Stimulated activated CD8-positive, alpha-beta memory T cell treated with anti-CD3 and anti-CD28 coated beads, Interleukin-4, amount 100 ng/mL, for 1 hour (primary cell): Measurements from ENCODE around the gene PRIMPOL.
"Not testable (repeated sequence)": the region's sequence is repeated elsewhere in the genome, so short reads cannot be mapped to it uniquely, and the experiment has no call there.

Experiments used
- DNase-seq, 2 donors: peaks; one replicate each; pipeline ENCODE4 v3.0.0-alpha.2; 2020; ENCODE audit warnings: low read depth in 2 of 2, low spot score in 1 of 2

The PRIMPOL gene

GRCh38 chr4:184649026-184649970 lies at the start of gene PRIMPOL, which contains the start of gene CASP3:
TSS of gene PRIMPOL (plus strand) at chr4:184649738. CDS start at chr4:184657141, 7,403 bp downstream.
TSS of gene CASP3 (minus strand) at chr4:184649447. CDS start at chr4:184638453, 10,994 bp downstream.
- peak; percentile 89 to 91 for DNase-seq

- not testable (repeated sequence) for DNase-seq
Observed at GRCh38 chr4:184600982-184601381, 48.6 kb upstream of the PRIMPOL start.

GRCh38 chr4:184602857-184603256 lies 46.7 kb upstream of the PRIMPOL start:
- DNase-seq: not testable (repeated sequence)

DNA sequence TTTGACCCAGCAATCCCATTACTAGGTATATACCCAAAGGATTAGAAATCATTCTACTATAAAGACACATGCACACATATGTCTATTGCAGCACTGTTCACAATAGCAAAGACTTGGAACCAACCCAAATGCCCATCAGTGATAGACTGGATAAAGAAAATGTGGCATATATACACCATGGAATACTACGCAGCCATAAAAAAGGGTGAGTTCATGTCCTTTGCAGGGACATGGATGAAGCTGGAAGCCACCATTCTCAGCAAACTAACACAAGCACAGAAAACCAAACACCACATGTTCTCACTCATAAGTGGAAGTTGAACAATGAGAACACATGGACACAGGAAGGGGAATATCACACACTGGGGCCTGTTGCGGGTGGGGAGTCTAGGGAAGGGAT lies 42.1 kb upstream of the PRIMPOL start:
- not testable (repeated sequence) for DNase-seq

DNA sequence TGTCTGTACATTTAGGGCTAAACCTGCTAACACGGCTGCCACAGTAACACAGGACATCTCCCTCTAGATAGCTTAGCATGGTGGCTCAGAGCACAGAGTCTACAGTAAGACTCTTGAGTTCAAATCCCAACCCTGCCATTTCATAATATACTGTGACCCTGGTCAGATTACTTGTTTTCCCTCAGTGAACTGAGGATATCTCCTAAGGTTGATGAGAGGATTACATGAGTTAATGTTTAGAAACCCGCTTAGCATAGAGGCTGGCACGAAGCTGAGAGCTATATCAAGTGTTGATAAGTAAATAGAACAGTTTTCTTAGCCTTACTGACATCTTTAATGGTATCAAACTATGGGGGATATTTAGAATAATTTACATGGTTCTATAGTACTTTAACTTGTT lies 37.5 kb upstream of the PRIMPOL start:
- no peak for DNase-seq

DNA sequence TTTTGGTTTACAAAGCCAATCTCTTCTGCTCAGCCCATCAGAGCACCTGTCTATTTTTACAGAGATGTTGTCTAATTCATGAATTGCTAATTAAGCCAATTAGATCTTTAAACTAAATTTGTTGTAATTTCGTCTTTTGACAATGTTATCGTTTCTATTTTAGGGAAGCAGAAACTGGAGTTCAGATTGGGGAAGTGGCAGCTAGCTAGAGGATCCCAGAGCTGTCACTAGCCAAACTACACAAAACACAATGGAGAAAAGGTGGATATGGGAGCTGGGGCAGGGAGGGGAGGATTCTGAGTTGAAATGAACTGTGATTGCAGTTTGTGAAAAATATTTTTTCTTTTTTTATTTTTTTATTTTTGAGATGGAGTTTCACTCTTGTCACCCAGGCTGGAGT lies 36.1 kb upstream of the PRIMPOL start:
- no peak for DNase-seq

DNA sequence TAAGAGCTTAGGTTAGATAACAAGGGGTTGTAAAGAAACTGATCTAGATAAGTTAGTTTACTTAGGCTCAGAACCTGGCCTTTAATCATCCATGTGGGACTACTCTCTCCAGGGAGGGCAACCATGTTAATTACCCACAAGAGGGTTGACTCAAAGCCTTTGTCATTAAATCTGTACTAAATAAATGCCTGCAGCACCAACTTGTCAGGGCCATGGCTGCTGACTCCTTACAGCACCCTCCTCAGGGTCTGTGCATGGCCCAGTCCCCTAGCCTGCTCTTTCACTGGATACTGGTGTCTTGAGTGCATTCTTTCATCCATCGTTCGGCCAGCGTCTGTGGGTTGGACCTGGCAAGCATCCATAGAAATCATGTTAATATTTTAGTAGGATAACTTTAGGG lies 35.0 kb upstream of the PRIMPOL start:
- no peak for DNase-seq

DNA sequence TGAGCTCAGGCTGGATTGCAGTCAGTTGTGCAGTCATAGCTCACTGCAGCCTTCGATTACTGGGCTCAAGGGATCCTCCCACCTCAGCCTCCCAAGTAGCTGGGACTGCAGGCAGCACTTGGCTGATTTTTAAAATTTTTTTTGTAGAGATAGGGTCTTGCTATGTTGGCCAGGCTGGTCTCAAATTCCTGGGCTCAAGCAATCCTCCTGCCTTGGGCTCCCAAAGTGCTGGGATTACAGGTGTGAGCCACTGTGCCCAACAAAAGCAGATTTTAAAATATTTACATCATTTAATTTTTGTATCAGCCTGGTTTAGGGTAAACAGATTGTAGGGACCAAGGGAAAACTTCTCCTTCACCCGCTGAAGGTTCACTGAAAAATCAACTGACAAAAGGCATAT lies 33.4 kb upstream of the PRIMPOL start:
- not testable (repeated sequence) for DNase-seq

- DNase-seq: no peak
Observed at GRCh38 chr4:184616633-184617551, 32.6 kb upstream of the PRIMPOL start.

GRCh38 chr4:184617600-184618196 lies 31.8 kb upstream of the PRIMPOL start:
- DNase-seq: no peak

DNA sequence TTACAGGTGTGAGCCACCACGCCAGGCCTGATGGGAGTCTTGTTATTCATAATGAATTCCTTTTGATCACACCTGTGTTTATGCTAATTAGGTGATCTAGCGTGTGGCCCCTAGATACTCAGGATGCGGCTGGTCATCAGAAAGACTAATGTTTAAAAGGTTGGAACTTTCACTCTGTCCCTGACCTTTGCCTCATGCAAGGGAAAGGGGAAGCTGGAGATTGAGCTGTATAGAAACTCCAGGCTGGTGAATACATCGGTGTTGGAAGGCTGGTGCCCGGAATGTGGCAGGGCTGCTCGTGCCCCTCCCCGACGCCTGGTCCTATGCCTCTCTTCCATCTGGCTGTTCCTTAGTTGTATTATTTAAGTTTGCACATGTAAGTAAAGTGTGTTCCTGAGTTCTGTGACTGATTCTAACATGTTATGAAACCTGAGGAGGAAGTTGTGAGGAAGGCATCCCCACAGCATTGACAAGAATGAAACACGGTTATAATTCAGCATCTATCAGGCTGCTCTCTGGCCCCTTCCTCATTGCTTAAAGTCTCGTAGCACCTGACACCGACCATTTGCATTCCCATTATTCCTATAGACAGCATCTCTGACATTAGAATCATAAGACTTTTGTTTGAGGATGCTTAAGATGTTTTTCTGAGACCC lies 29.2 kb upstream of the PRIMPOL start:
- no peak for DNase-seq

GRCh38 chr4:184621518-184621917 lies 28.0 kb upstream of the PRIMPOL start:
- no peak for DNase-seq

DNA sequence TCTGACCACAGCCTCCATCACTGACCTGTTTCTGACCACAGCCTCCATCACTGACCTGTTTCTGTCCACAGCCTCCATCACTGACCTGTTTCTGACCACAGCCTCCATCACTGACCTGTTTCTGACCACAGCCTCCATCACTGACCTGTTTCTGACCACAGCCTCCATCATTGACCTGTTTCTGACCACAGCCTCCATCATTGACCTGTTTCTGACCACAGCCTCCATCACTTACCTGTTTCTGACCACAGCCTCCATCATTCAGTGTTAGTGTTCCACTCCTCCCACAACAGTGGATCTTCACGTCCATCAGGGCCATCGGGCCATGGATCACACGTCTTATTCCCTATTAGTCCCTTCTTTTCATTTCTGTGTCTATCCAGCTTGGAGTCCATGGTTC lies 25.0 kb upstream of the PRIMPOL start:
- not testable (repeated sequence) for DNase-seq

- DNase-seq: no peak
Observed at GRCh38 chr4:184624972-184625554, 24.5 kb upstream of the PRIMPOL start.

DNA sequence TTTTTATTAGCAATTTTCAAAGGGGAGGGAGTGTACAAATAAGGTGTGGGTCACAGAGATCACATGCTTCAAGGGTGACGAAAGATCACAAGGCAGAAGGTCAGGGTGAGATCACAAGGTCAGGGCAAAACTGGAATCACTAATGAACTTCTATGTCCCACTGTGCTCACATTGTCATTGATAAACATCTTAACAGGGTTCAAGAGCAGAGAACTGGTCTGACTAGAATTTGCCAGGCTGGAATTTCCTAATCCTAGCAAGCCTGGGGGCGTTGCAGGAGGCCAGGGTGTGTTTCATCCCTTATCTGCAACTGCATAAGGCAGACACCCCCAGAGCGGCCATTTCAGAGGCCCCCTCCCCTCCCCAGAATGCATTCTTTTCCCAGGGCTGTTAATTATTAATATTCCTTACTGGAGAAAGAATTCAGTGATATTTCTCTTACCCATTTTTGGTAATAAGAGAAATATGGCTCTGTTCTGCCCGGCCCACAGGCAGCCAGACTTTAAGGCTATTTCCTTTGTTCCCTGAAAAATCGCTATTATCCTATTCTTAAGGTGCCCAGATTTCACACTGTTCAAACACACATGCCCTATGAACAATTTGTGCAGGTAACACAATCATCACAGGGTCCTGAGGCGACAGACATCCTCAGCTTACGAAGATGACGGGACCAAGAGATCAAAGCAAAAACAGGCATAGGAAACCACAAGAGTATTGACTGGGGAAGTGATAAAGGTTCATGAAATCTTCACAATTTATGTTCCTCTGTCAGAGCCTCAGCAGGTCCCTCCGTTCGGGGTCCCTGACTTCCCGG lies 23.5 kb upstream of the PRIMPOL start:
- DNase-seq: not testable (repeated sequence)

GRCh38 chr4:184628103-184628502 lies 21.4 kb upstream of the PRIMPOL start:
- DNase-seq: no peak

DNA sequence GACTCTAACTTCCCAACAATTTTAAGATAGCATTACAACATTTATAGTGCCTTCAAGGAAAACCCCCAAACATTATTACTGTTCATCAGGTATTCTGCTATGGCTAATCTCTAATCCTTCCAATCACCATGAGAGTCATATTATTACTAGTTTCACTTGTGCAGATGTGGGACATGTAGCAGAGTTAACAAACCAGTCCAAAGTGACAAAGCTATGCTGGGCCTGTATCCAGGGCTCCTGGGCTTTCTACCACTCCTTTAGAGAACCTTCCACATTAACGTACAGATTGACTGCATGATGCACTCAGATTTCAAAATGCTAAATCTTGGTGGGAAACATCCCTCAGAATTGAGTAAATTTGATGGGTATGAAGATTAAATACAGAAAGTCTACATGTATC lies 16.7 kb upstream of the PRIMPOL start:
- no peak for DNase-seq

GRCh38 chr4:184635381-184635780 lies 14.2 kb upstream of the PRIMPOL start:
- DNase-seq: no peak

DNA sequence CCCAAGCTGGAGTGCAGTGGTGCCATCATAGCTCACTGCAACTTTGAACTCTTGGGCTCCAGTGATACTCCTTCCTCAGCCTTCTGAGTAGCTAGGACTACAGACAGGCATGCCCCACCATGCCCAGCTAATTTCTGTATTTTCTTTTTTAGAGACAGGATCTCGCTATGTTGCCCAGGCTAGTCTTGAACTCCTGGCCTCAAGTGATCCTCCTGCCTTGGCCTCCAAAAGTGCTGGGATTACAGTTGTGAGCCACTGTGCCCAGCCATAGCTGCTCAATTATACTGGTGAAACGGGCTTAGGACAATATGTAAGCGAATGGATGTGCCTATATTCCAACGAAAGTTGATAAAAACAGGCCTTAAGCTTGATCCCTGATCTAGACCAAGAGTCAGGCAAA lies 13.4 kb upstream of the PRIMPOL start:
- DNase-seq: no peak
